Parathyroid adenoma (tissue), 2 donors: ENCODE results near the gene WDR91.

Source experiments
- H2AFZ ChIP-seq: fragments of 300-600 bp; sonication (generic); one replicate; pipeline ENCODE4 v1.7.0; 2017; ENCODE audit warnings: antibody characterized with exemption, mild to moderate bottlenecking
- H3K27ac ChIP-seq: fragments of 300-600 bp; sonication (generic); one replicate; pipeline ENCODE4 v1.7.0; 2017
- H3K27me3 ChIP-seq: fragments of 300-600 bp; sonication (generic); one replicate; pipeline ENCODE4 v1.7.0; 2017; ENCODE audit warnings: low read length; ENCODE audit not compliant: control insufficient read depth, insufficient read depth
- H3K36me3 ChIP-seq: fragments of 300-600 bp; sonication (generic); one replicate; pipeline ENCODE4 v1.7.0; 2017; ENCODE audit warnings: low read length; ENCODE audit not compliant: control insufficient read depth, insufficient read depth
- H3K4me1 ChIP-seq: fragments of 300-600 bp; sonication (generic); one replicate; pipeline ENCODE4 v1.7.0; 2017; ENCODE audit warnings: control low read depth
- H3K4me2 ChIP-seq: fragments of 300-600 bp; sonication (generic); one replicate; pipeline ENCODE4 v1.7.0; 2017; ENCODE audit warnings: low read length
- H3K4me3 ChIP-seq: fragments of 300-600 bp; sonication (generic); one replicate; pipeline ENCODE4 v1.7.0; 2017; ENCODE audit warnings: low read depth, low read length
- H3K79me2 ChIP-seq: fragments of 300-600 bp; sonication (generic); one replicate; pipeline ENCODE4 v1.7.0; 2017; ENCODE audit warnings: control low read depth
- H3K9ac ChIP-seq: fragments of 300-600 bp; sonication (generic); one replicate; pipeline ENCODE4 v1.7.0; 2017; ENCODE audit warnings: mild to moderate bottlenecking
- H3K9me3 ChIP-seq: fragments of 300-600 bp; sonication (generic); one replicate; pipeline ENCODE4 v1.7.0; 2017; ENCODE audit warnings: low read length; ENCODE audit not compliant: control insufficient read depth
- TF ChIP-seq, protein P1 (sequence below): fragments of 300-600 bp; sonication (generic); IDR thresholded peaks from one replicate; pipeline ENCODE4 v1.7.0; 2017; ENCODE audit warnings: antibody characterized with exemption, mild to moderate bottlenecking
- donor health status: primary hyperparathyroidism.

Gene WDR91

DNA sequence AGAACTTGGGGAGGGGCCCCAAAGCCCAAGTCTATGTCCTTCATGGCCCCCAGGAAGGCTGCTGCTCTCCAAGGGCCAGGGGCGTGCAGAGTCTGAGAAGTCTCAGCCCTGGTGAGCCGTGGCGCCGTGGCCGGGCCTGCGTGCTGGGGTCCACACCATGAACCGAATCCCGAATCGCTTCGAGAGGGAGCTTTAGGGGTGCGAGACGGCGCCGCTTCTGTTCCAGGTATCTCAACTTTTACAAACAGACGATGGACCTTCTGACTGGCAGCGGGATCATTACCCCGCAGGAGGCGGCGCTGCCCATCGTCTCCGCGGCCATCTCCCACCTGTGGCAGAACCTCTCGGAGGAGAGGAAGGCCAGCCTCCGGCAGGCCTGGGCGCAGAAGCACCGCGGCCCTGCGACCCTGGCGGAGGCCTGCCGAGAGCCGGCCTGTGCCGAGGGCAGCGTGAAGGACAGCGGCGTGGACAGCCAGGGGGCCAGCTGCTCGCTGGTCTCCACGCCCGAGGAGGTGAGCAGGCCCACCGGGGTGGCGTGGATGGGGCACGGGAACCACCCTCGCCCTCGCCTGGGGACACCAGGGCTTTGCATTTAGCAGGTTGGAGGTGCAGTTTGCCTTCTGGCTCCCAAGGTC lies 35.0 kb upstream of the WDR91 start:
- Histone ChIP-seq H3K4me3 (no peak overlapping the region), H3K9me3 (no peaks in the 10 kb centered on the region), H3K4me1 (no peaks in the 10 kb centered on the region), H3K79me2 (no peaks in the 10 kb centered on the region), H3K27me3 (no peaks in the 10 kb centered on the region), H3K36me3 (no peaks in the 10 kb centered on the region), H3K4me2 (no peak overlapping the region), H3K9ac (no peak overlapping the region), H3K27ac (no peak overlapping the region), H2AFZ (no peak overlapping the region)
- TF ChIP-seq, protein P1, sequence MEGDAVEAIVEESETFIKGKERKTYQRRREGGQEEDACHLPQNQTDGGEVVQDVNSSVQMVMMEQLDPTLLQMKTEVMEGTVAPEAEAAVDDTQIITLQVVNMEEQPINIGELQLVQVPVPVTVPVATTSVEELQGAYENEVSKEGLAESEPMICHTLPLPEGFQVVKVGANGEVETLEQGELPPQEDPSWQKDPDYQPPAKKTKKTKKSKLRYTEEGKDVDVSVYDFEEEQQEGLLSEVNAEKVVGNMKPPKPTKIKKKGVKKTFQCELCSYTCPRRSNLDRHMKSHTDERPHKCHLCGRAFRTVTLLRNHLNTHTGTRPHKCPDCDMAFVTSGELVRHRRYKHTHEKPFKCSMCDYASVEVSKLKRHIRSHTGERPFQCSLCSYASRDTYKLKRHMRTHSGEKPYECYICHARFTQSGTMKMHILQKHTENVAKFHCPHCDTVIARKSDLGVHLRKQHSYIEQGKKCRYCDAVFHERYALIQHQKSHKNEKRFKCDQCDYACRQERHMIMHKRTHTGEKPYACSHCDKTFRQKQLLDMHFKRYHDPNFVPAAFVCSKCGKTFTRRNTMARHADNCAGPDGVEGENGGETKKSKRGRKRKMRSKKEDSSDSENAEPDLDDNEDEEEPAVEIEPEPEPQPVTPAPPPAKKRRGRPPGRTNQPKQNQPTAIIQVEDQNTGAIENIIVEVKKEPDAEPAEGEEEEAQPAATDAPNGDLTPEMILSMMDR = no peak

GRCh38 chr7:135245226-135246190 lies 34.2 kb upstream of the WDR91 start:
- Histone ChIP-seq H2AFZ (no peak overlapping the region), H3K9ac (no peak overlapping the region), H3K27ac (no peak overlapping the region), H3K4me3 (no peak overlapping the region), H3K4me1 (no peaks in the 10 kb centered on the region), H3K27me3 (no peaks in the 10 kb centered on the region), H3K9me3 (no peaks in the 10 kb centered on the region), H3K79me2 (no peaks in the 10 kb centered on the region), H3K4me2 (no peak overlapping the region), H3K36me3 (no peaks in the 10 kb centered on the region)
- TF ChIP-seq, protein P1 = no peak

GRCh38 chr7:135242096-135242684 lies 30.9 kb upstream of the WDR91 start:
- Histone ChIP-seq H3K9me3 (no peaks in the 10 kb centered on the region), H3K79me2 (no peaks in the 10 kb centered on the region)
- TF ChIP-seq, protein P1 = no peak

DNA sequence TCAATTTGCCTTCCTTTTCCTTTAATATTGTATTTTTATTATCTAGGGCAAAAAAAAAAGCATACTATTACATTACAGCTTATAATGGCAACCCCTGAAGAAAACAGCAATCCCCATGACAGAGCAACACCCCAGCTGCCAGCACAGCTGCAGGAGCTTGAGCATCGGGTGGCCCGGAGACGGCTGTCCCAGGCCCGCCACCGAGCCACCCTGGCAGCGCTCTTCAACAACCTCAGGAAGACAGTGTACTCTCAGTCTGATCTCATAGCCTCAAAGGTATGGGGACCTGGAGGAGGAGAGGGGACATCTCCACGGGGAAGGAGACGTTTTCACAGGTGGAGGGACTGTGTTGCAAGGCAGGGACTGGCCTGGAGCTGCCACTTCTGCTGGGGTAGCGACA lies 29.1 kb upstream of the WDR91 start:
- Histone ChIP-seq H3K4me2 (no peak overlapping the region), H3K27me3 (no peaks in the 10 kb centered on the region), H3K79me2 (no peaks in the 10 kb centered on the region), H3K9me3 (no peaks in the 10 kb centered on the region), H3K4me3 (no peak overlapping the region), H3K9ac (no peak overlapping the region), H2AFZ (no peak overlapping the region), H3K36me3 (no peaks in the 10 kb centered on the region), H3K4me1 (no peaks in the 10 kb centered on the region), H3K27ac (no peak overlapping the region)
- TF ChIP-seq, protein P1 = no peak

More at GRCh38 chr7:135242096-135242684, 30.9 kb upstream of the WDR91 start:
- no peak overlapping the region for H3K9ac ChIP-seq
- H3K4me3 ChIP-seq = no peak overlapping the region
- H3K4me2 ChIP-seq = no peak overlapping the region
- H3K27ac ChIP-seq = no peak overlapping the region
- H2AFZ ChIP-seq = no peak overlapping the region
- H3K36me3 ChIP-seq = no peaks in the 10 kb centered on the region
- no peaks in the 10 kb centered on the region for H3K27me3 ChIP-seq
- no peaks in the 10 kb centered on the region for H3K4me1 ChIP-seq
